GM12878 (cell line): ENCODE data around the gene ARPP21. TPM values are rescaled to one million over a fixed set of nuclear protein-coding genes. Genes with fewer than 3 reads are reported as not detected.

ENCODE experiments used
- ATAC-seq: fragments of 200-7000 bp; cut with Tn5 transposase; 3 replicates; pipeline ENCODE4 v1.9.1; 2020; ENCODE audit warnings: mild to moderate bottlenecking, moderate library complexity
- BruUV-seq: library from RNA; stranded (reverse); fragments of 400-500 nt; replicated peaks from 2 replicates; lab custom pipeline; 2021; lab: Mats Ljungman, UMichigan
- CTCF ChIA-PET: fragments of 300-600 bp; sonication (Branson Sonifier 250); formaldehyde crosslinking; extraction: SDS; loops from one replicate; lab custom pipeline; 2021; ENCODE audit warnings: inconsistent platforms; lab: Yijun Ruan, JAX
- POLR2A ChIA-PET: fragments of 350-600 bp; formaldehyde crosslinking; extraction: SDS; loops from one replicate; lab custom pipeline; 2021; ENCODE audit warnings: inconsistent platforms; lab: Charles Lee
- RAD21 ChIA-PET: fragments of 300-600 bp; sonication (Branson Sonifier 250); formaldehyde crosslinking; loops from one replicate; lab custom pipeline; 2023; ENCODE audit warnings: antibody characterized with exemption; ENCODE audit not compliant: unreplicated experiment; lab: Charles Lee
- SMC1A ChIA-PET: fragments of 300-600 bp; sonication (Branson Sonifier 250); formaldehyde crosslinking; loops from one replicate; lab custom pipeline; 2023; ENCODE audit not compliant: unreplicated experiment, uncharacterized antibody; lab: Charles Lee
- DNase-seq: peaks from one replicate; pipeline ENCODE4 v3.0.0-alpha.2; 2011; ENCODE audit warnings: low read depth, low spot score
- FAIRE-seq: peaks from 3 replicates; lab custom pipeline; 2011; peaks lifted over from hg19 to GRCh38; lab: Jason Lieb, UNC
- H2AFZ ChIP-seq: 2 replicates; pipeline ENCODE4 v1.6.0; 2011; ENCODE audit warnings: low read depth, low read length, control low read depth; ENCODE audit not compliant: control insufficient read depth
- H3K27ac ChIP-seq: 2 replicates; pipeline ENCODE4 v1.5.1; 2011; ENCODE audit warnings: control low read depth; ENCODE audit not compliant: control insufficient read depth, insufficient read depth
- H3K27me3 ChIP-seq, 2 experiments: replicated peaks in 1 of 2; 2 replicates each; pipeline versions ENCODE4 v1.6.0 to v1.6.1; 2011; ENCODE audit warnings: low read length in 1 of 2; ENCODE audit not compliant: control insufficient read depth in 2 of 2, insufficient read depth in 2 of 2
- H3K36me3 ChIP-seq, 2 experiments: 2 replicates each; pipeline ENCODE4 v1.5.1; 2011; ENCODE audit warnings: low read length in 1 of 2; ENCODE audit not compliant: control insufficient read depth in 2 of 2, insufficient read depth in 2 of 2
- H3K4me1 ChIP-seq: 2 replicates; pipeline ENCODE4 v1.6.1; 2011; ENCODE audit warnings: mild to moderate bottlenecking, low read length, moderate library complexity, mixed read lengths; ENCODE audit not compliant: control insufficient read depth, insufficient read depth
- H3K4me2 ChIP-seq: 2 replicates; pipeline ENCODE4 v1.6.0; 2011; ENCODE audit warnings: control low read depth; ENCODE audit not compliant: control insufficient read depth, insufficient read depth
- H3K4me3 ChIP-seq: fragments of 200-600 bp; sonication (generic); 2 replicates; pipeline ENCODE4 v1.5.1; 2016
- H3K79me2 ChIP-seq: 2 replicates; pipeline ENCODE4 v1.6.0; 2011; ENCODE audit warnings: low read length; ENCODE audit not compliant: control insufficient read depth, insufficient read depth
- H3K9ac ChIP-seq: 2 replicates; pipeline ENCODE4 v1.8.0; 2011; ENCODE audit warnings: low read length, control low read depth, mixed read lengths; ENCODE audit not compliant: control insufficient read depth, insufficient read depth
- H3K9me3 ChIP-seq: replicated peaks from 3 replicates; pipeline ENCODE4 v1.5.1; 2011; ENCODE audit warnings: mild to moderate bottlenecking, low read length; ENCODE audit not compliant: control insufficient read depth, insufficient read depth
- H4K20me1 ChIP-seq: 2 replicates; pipeline ENCODE4 v1.6.0; 2011; ENCODE audit not compliant: control insufficient read depth, insufficient read depth
- ASH2L ChIP-seq: fragments of 300-600, 200-600 bp; sonication (generic); IDR thresholded peaks from 2 replicates; pipeline ENCODE4 v1.6.1; 2017; ENCODE audit warnings: low read depth, mild to moderate bottlenecking, borderline replicate concordance
- MAX ChIP-seq: IDR thresholded peaks from 2 replicates; pipeline ENCODE4 v1.6.1; 2012; ENCODE audit warnings: low read depth, low read length, improper control_type of control experiment
- MYC ChIP-seq: IDR thresholded peaks from 2 replicates; pipeline ENCODE4 v1.6.1; 2011; ENCODE audit warnings: mild to moderate bottlenecking, low read length, moderate library complexity, inconsistent platforms; ENCODE audit not compliant: insufficient read depth, insufficient replicate concordance, insufficient read length, severe bottlenecking
- ZNF592 ChIP-seq: fragments of 450-650 bp; IDR thresholded peaks from 2 replicates; pipeline ENCODE4 v1.6.1; 2017; ENCODE audit warnings: mild to moderate bottlenecking, moderate library complexity
- WGBS: methylation state at CpG from one replicate; pipeline ENCODE4 v1.1.6; 2016; ENCODE audit warnings: low lambda C conversion rate; ENCODE audit not compliant: insufficient replicate concordance, insufficient coverage; ENCODE audit errors: missing lambda C conversion rate; 5-methylcytosine and 5-hydroxymethylcytosine counted together
- in situ Hi-C: fragments of 300-500 bp; cut with MboI; formaldehyde crosslinking; loops from 9 replicates; pipeline ENCODE4 v1.14.3; 2018; ENCODE audit warnings: mixed read lengths
- intact Hi-C: fragments of 100-400 bp; cut with micrococcal nuclease; formaldehyde crosslinking; loops from one replicate; pipeline ENCODE4 v1.14.2; 2022; ENCODE audit not compliant: unreplicated experiment
- polyA plus RNA-seq, 11 experiments: library from polyadenylated mRNA; depleted of rRNA in 4 of 11; unstranded in 6 of 11; stranded (reverse) in 5 of 11; fragments of >200 nt; fragmentation: Nextera tagmentation in 4 of 11; fragmentation: Illumina TruSeq in 1 of 11; extraction: Ambion mirVana in 4 of 11; extraction: Trizol in 1 of 11; gene quantifications; 1 replicate in 1 of 11; 2 replicates in 10 of 11; pipeline versions ENCODE4 v1.2.1 to v1.2.3, GENCODE V29; 2011 to 2016; ENCODE audit warnings: inconsistent platforms in 2 of 11, missing spikeins in 2 of 11, low read depth in 1 of 11
- total RNA-seq, 4 experiments: library from RNA; depleted of rRNA in 3 of 4; stranded (reverse); fragments of >200 nt in 3 of 4; fragmentation: Illumina TruSeq in 1 of 4; extraction: Trizol in 1 of 4; gene quantifications; 2 replicates each; pipeline versions ENCODE4 v1.2.1 to v1.2.3, GENCODE V29; 2013 to 2021

The ARPP21 gene
- total and polyA plus RNA-seq, 10 of the 15 experiments (the other 5 are each of a cell fraction or from before 2014, with no cell fraction given) = not detected

- no peak for TF ChIP-seq MAX
- TF ChIP-seq ZNF592 = no peak
Observed at GRCh38 chr3:35624698-35625097, 14.6 kb upstream of the ARPP21 start (continued).

GRCh38 chr3:35633332-35634124 is 5.8 kb upstream of the ARPP21 start:
- DNase-seq (no peak), FAIRE-seq (no peak), ATAC-seq (no peak)
- WGBS = 9% methylated on average over 4 of the region's 4 CpGs
- Histone ChIP-seq H3K79me2 (no peaks in the 10 kb centered on the region), H3K4me2 (no peak overlapping the region), H3K27me3 (peaks cover 0 to under 1% of the 10 kb centered on the region in 2 experiments; a peak in 1 of 4 replicates), H3K4me1 (no peaks in the 10 kb centered on the region), H4K20me1 (no peaks in the 10 kb centered on the region), H3K9me3 (no peaks in the 10 kb centered on the region), H3K36me3 (no peaks in the 10 kb centered on the region), H3K27ac (no peak overlapping the region), H3K9ac (no peak overlapping the region), H2AFZ (no peak overlapping the region), H3K4me3 (no peak overlapping the region)
- ChIA-PET RAD21 (no interaction called here), CTCF (no interaction called here), SMC1A (interaction anchor here (1.0 to 1.2 kb wide), 2 partner anchors 14 to 103 kb away, joined by 3 read pairs; no protein-coding TSS in a partner anchor), POLR2A (no interaction called here)
- intact Hi-C loops = no loop called here
- no peak for TF ChIP-seq ASH2L
- TF ChIP-seq MYC = no peak
- in situ Hi-C loops = no loop called here
- BruUV-seq = no TSS peak
